HepG2 (cell line): ENCODE data around the gene NTRK2. TPM values are rescaled to one million over a fixed set of nuclear protein-coding genes. Genes with fewer than 3 reads are reported as not detected.

ENCODE experiments used
- ATAC-seq: fragments of 200-7000 bp; cut with Tn5 transposase; 3 replicates; pipeline ENCODE4 v1.9.1; 2020; ENCODE audit warnings: mild to moderate bottlenecking, moderate library complexity
- BruUV-seq: library from RNA; stranded (reverse); fragments of 400-500 nt; replicated peaks from 2 replicates; lab custom pipeline; 2021; lab: Mats Ljungman, UMichigan
- CTCF ChIA-PET: fragments of 300-600 bp; formaldehyde crosslinking; extraction: SDS; loops from one replicate; lab custom pipeline; 2021; ENCODE audit warnings: low total read pairs, inconsistent platforms, low intra/inter-chr PET ratio; lab: Yijun Ruan, JAX
- POLR2A ChIA-PET: fragments of 350-600 bp; sonication (Branson Sonifier 250); formaldehyde crosslinking; loops from one replicate; lab custom pipeline; 2020; ENCODE audit warnings: antibody characterized with exemption, inconsistent platforms; lab: Yijun Ruan, JAX
- DNase-seq: peaks from one replicate; pipeline ENCODE4 v3.0.0-alpha.2; 2015; ENCODE audit warnings: low spot score
- FAIRE-seq: peaks from 3 replicates; lab custom pipeline; 2011; peaks lifted over from hg19 to GRCh38; lab: Jason Lieb, UNC
- H2AFZ ChIP-seq: one replicate; pipeline ENCODE4 v1.6.1; 2011; ENCODE audit warnings: low read length, inconsistent platforms
- H3K27ac ChIP-seq: fragments of 300-600 bp; 3 replicates; pipeline ENCODE4 v1.8.0; 2011; ENCODE audit warnings: mixed run types, mild to moderate bottlenecking, mixed read lengths, low read length, inconsistent platforms; ENCODE audit not compliant: insufficient read depth; ENCODE audit errors: extremely low read length
- H3K27me3 ChIP-seq, 2 experiments: fragments of 200-600 bp in 1 of 2; 2 replicates in 1 of 2; 3 replicates in 1 of 2; pipeline versions ENCODE4 v1.6.0 to v1.8.0; 2011; ENCODE audit warnings: low read length in 2 of 2, mild to moderate bottlenecking in 2 of 2, moderate library complexity in 2 of 2, inconsistent platforms in 1 of 2; ENCODE audit not compliant: insufficient read depth in 2 of 2, control insufficient read depth in 1 of 2
- H3K36me3 ChIP-seq, 2 experiments: fragments of 200-600 bp in 1 of 2; replicated peaks in 1 of 2; 2 replicates in 1 of 2; 3 replicates in 1 of 2; pipeline versions ENCODE4 v1.5.1 to v1.8.0; 2011; ENCODE audit warnings: low read length in 2 of 2, inconsistent platforms in 1 of 2; ENCODE audit not compliant: insufficient read depth in 2 of 2, control insufficient read depth in 1 of 2
- H3K4me1 ChIP-seq: 2 replicates; pipeline ENCODE4 v1.5.1; 2012; ENCODE audit warnings: low read length, inconsistent platforms; ENCODE audit not compliant: insufficient read depth
- H3K4me2 ChIP-seq: 2 replicates; pipeline ENCODE4 v1.6.0; 2011; ENCODE audit warnings: low read depth, low read length, inconsistent platforms
- H3K4me3 ChIP-seq, 3 experiments: fragments of 200-600 bp in 1 of 3; sonication (generic), shearing (Covaris generic) in 1 of 3; replicated peaks in 1 of 3; 2 replicates each; pipeline ENCODE4 v1.5.1; 2011 to 2016; ENCODE audit warnings: low read length in 3 of 3, inconsistent platforms in 2 of 3, low read depth in 2 of 3, mild to moderate bottlenecking in 2 of 3, control low read depth in 1 of 3, mixed read lengths in 1 of 3; ENCODE audit not compliant: insufficient read depth in 1 of 3
- H3K79me2 ChIP-seq: one replicate; pipeline ENCODE4 v1.6.1; 2011; ENCODE audit warnings: low read length, inconsistent platforms; ENCODE audit not compliant: insufficient read depth
- H3K9ac ChIP-seq: 2 replicates; pipeline ENCODE4 v1.6.0; 2011; ENCODE audit warnings: mild to moderate bottlenecking, low read depth, low read length, inconsistent platforms; ENCODE audit not compliant: insufficient read depth
- H3K9me3 ChIP-seq: 2 replicates; pipeline ENCODE4 v1.5.1; 2012; ENCODE audit warnings: mild to moderate bottlenecking, low read length
- H4K20me1 ChIP-seq: 2 replicates; pipeline ENCODE4 v1.6.0; 2011; ENCODE audit warnings: inconsistent platforms, mild to moderate bottlenecking, low read length, moderate library complexity; ENCODE audit not compliant: insufficient read depth
- FOXO1 ChIP-seq: sonication (generic); formaldehyde crosslinking; IDR thresholded peaks from 2 replicates; pipeline ENCODE4 v1.4.0; 2020; ENCODE audit warnings: missing genetic modification reagents
- KDM6A ChIP-seq: IDR thresholded peaks from 2 replicates; pipeline ENCODE4 v1.6.1; 2016; ENCODE audit warnings: low read depth
- WGBS: methylation state at CpG from one replicate; pipeline ENCODE4 v1.1.6; 2017; ENCODE audit warnings: low lambda C conversion rate; 5-methylcytosine and 5-hydroxymethylcytosine counted together
- in situ Hi-C: cut with HindIII; loops from 2 replicates; pipeline ENCODE4 v1.10.0; 2017; ENCODE audit warnings: low pct_unique_long_range_greater_than_20kb; ENCODE audit not compliant: extremely low pct_ligation_motif_present
- intact Hi-C: fragments of 100-400 bp; cut with micrococcal nuclease; formaldehyde crosslinking; loops from one replicate; pipeline ENCODE4 v1.10.0; 2022; ENCODE audit not compliant: unreplicated experiment
- polyA plus RNA-seq, 8 experiments: library from polyadenylated mRNA; depleted of rRNA in 3 of 8; stranded (reverse) in 7 of 8; unstranded in 1 of 8; fragments of >200 nt; fragmentation: Illumina TruSeq in 4 of 8; extraction: Trizol in 4 of 8; gene quantifications; 2 replicates each; pipeline versions ENCODE4 v1.2.1 to v1.2.3, GENCODE V29; 2011 to 2016; ENCODE audit warnings: low read depth in 4 of 8, missing spikeins in 1 of 8, mixed read lengths in 1 of 8; ENCODE audit not compliant: insufficient read depth in 1 of 8
- total RNA-seq, 5 experiments: library from RNA; depleted of rRNA; stranded (reverse); fragments of >200 nt; fragmentation: Illumina TruSeq; extraction: Trizol; gene quantifications; 2 replicates each; pipeline ENCODE4 v1.2.3, GENCODE V29; 2016; ENCODE audit warnings: low read depth in 1 of 5
- TF ChIP-seq, protein P1 (sequence below): sonication (generic); formaldehyde crosslinking; IDR thresholded peaks from 2 replicates; pipeline ENCODE4 v1.4.0; 2020; ENCODE audit warnings: mild to moderate bottlenecking, missing genetic modification reagents
- TF ChIP-seq, protein P2 (sequence below): sonication (generic); formaldehyde crosslinking; IDR thresholded peaks from 2 replicates; pipeline ENCODE4 v1.5.1; 2020; ENCODE audit warnings: mild to moderate bottlenecking, missing genetic modification reagents, borderline replicate concordance

The NTRK2 gene
- total and polyA plus RNA-seq, 2 of the 13 experiments (the other 11 are each of a cell fraction or from before 2014, with no cell fraction given): not detected

DNA sequence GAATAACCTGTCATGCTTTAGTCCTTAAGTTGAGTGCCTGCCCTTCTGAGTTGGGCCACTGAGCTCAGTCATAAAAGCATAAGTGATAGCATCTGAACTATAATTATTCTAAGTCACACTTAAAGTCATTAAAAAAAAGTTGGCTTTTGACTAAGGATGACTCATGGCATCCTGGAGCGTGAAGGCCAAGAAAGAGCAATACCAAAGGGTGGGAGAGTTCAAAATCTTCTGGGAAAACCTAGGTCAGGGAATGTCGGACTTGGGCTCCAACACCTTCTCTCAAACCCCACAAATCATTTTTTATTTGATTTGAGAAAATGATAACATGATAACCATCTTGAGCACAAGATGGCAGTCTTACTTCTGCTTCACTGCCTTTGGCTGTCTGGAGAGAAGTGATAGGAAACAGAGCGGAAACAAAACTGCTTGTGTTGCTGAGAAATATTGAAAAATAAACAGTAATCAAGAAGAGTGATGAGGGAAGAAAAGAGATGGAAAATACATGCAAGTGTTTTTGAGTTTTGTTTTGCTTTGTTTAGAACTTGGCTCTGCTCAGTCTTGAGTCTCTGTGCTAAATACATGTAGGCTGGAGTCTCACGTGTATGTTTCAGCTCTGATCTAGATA is 16.9 kb upstream of the NTRK2 start:
- no peaks in the 10 kb centered on the region for H3K79me2 ChIP-seq
- H3K27me3 ChIP-seq: no peaks in the 10 kb centered on the region
- POLR2A ChIA-PET: no interaction called here
- TF ChIP-seq, protein P1, sequence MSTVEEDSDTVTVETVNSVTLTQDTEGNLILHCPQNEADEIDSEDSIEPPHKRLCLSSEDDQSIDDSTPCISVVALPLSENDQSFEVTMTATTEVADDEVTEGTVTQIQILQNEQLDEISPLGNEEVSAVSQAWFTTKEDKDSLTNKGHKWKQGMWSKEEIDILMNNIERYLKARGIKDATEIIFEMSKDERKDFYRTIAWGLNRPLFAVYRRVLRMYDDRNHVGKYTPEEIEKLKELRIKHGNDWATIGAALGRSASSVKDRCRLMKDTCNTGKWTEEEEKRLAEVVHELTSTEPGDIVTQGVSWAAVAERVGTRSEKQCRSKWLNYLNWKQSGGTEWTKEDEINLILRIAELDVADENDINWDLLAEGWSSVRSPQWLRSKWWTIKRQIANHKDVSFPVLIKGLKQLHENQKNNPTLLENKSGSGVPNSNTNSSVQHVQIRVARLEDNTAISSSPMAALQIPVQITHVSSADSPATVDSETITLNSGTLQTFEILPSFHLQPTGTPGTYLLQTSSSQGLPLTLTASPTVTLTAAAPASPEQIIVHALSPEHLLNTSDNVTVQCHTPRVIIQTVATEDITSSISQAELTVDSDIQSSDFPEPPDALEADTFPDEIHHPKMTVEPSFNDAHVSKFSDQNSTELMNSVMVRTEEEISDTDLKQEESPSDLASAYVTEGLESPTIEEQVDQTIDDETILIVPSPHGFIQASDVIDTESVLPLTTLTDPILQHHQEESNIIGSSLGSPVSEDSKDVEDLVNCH (CRISPR knock-in tag): no peak
- TF ChIP-seq FOXO1 (CRISPR knock-in tag) (no peak), KDM6A (CRISPR knock-in tag) (no peak)
- TF ChIP-seq, protein P2, sequence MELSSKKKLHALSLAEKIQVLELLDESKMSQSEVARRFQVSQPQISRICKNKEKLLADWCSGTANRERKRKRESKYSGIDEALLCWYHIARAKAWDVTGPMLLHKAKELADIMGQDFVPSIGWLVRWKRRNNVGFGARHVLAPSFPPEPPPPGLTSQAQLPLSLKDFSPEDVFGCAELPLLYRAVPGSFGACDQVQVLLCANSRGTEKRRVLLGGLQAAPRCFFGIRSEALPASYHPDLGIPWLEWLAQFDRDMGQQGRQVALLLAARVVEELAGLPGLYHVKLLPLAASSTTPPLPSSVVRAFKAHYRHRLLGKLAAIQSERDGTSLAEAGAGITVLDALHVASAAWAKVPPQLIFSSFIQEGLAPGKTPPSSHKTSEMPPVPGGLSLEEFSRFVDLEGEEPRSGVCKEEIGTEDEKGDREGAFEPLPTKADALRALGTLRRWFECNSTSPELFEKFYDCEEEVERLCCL (CRISPR knock-in tag): no peak
- TF ChIP-seq, all 625 proteins: peak for 0
- Histone ChIP-seq H3K4me3 (no peak overlapping the region), H3K4me2 (no peak overlapping the region), H3K9ac (no peak overlapping the region), H3K27ac (no peak overlapping the region), H3K4me1 (no peaks in the 10 kb centered on the region), H3K9me3 (no peaks in the 10 kb centered on the region), H2AFZ (no peak overlapping the region), H4K20me1 (no peaks in the 10 kb centered on the region), H3K36me3 (no peaks in the 10 kb centered on the region)
- CTCF ChIA-PET: no interaction called here
- ATAC-seq: no peak
- 20% methylated on average over 4 of the region's 4 CpGs for WGBS
- DNase-seq: no peak
- intact Hi-C loops (no loop called here), in situ Hi-C loops (no loop called here)
- FAIRE-seq: no peak
- BruUV-seq: no TSS peak
